ENCODE measurements around the gene SCAMP4.

SCAMP4 gene

GRCh38 chr19:1905110-1905862 lies at the start of gene SCAMP4, which contains the start of gene ADAT3:
TSS of gene SCAMP4 (plus strand) at chr19:1905399. CDS start at chr19:1915020, 9,621 bp downstream.
TSS of gene ADAT3 (plus strand) at chr19:1905399. CDS start at chr19:1912048, 6,649 bp downstream.
- in situ Hi-C loops (cut with MboI; ENCODE audit: low sequenced_read_pairs): no loop called here

GRCh38 chr19:1855828-1856255 lies 49.4 kb upstream of the SCAMP4 start:
- in situ Hi-C loops (cut with MboI; ENCODE audit: low sequenced_read_pairs): no loop called here

GRCh38 chr19:1856345-1856697 lies 48.9 kb upstream of the SCAMP4 start:
- in situ Hi-C loops (cut with MboI; ENCODE audit: low sequenced_read_pairs): no loop called here

GRCh38 chr19:1856698-1857603 lies 48.2 kb upstream of the SCAMP4 start:
- in situ Hi-C loops (cut with MboI; ENCODE audit: low sequenced_read_pairs): no loop called here

- in situ Hi-C loops (cut with MboI; ENCODE audit: low sequenced_read_pairs): no loop called here
Observed at GRCh38 chr19:1857648-1858326, 47.4 kb upstream of the SCAMP4 start.

GRCh38 chr19:1858412-1859081 lies 46.7 kb upstream of the SCAMP4 start:
- in situ Hi-C loops (cut with MboI; ENCODE audit: low sequenced_read_pairs): no loop called here

- in situ Hi-C loops (cut with MboI; ENCODE audit: low sequenced_read_pairs): no loop called here
Observed at GRCh38 chr19:1859331-1859781, 45.8 kb upstream of the SCAMP4 start.

GRCh38 chr19:1860042-1860775 lies 45.0 kb upstream of the SCAMP4 start:
- in situ Hi-C loops (cut with MboI; ENCODE audit: low sequenced_read_pairs): no loop called here

- in situ Hi-C loops (cut with MboI; ENCODE audit: low sequenced_read_pairs): no loop called here
Observed at GRCh38 chr19:1860821-1861598, 44.2 kb upstream of the SCAMP4 start.

- in situ Hi-C loops (cut with MboI; ENCODE audit: low sequenced_read_pairs): no loop called here
Observed at GRCh38 chr19:1861599-1862031, 43.6 kb upstream of the SCAMP4 start.

GRCh38 chr19:1862068-1862423 lies 43.2 kb upstream of the SCAMP4 start:
- in situ Hi-C loops (cut with MboI; ENCODE audit: low sequenced_read_pairs): no loop called here

GRCh38 chr19:1862424-1863327 lies 42.5 kb upstream of the SCAMP4 start:
- in situ Hi-C loops (cut with MboI; ENCODE audit: low sequenced_read_pairs): no loop called here

- in situ Hi-C loops (cut with MboI; ENCODE audit: low sequenced_read_pairs): no loop called here
Observed at GRCh38 chr19:1863328-1863637, 41.9 kb upstream of the SCAMP4 start, which contains the start of gene KLF16. TSS of gene KLF16 (minus strand) at chr19:1863579. CDS start at chr19:1863497, 82 bp downstream.

GRCh38 chr19:1863638-1864479 lies 41.3 kb upstream of the SCAMP4 start:
- in situ Hi-C loops (cut with MboI; ENCODE audit: low sequenced_read_pairs): no loop called here

GRCh38 chr19:1864480-1865171 lies 40.6 kb upstream of the SCAMP4 start:
- in situ Hi-C loops (cut with MboI; ENCODE audit: low sequenced_read_pairs): no loop called here

- in situ Hi-C loops (cut with MboI; ENCODE audit: low sequenced_read_pairs): no loop called here
Observed at GRCh38 chr19:1865172-1866010, 39.8 kb upstream of the SCAMP4 start.
